Cortex of kidney (tissue), 1 donor: ENCODE data around the gene NEK5.
"Not testable (repeated sequence)": the region's sequence is repeated elsewhere in the genome, so short reads cannot be mapped to it uniquely, and the experiment has no call there.

Experiments used
- DNase-seq: peaks from one replicate; lab custom pipeline; 2025; lab: John Stamatoyannopoulos, UW

NEK5 gene

GRCh38 chr13:52128714-52129700, at the start of gene NEK5:
Gene NEK5, minus strand, starts transcription at chr13:52129073. Its CDS starts 1,591 bp downstream, at chr13:52127482.
- DNase-seq = no peak

DNA sequence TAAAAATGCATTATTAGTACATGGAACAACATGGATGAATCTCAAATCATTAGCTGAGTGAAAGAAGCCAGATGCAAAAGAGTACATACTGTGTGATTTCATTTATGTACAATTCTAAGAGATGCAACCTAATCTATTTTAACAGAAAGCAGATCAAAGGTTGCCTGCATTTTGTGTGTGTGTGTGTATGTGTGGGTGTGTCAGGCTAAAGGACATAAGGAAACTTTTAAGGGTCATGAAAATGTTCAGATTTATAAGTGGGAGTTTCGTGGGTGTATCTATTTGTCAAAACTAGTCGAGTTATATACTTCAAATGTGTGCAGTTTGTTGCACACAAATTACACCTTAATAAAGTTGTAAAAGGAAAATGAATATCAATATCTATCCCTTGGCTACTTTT, 48.4 kb upstream of the NEK5 start:
- DNase-seq = no peak

DNA sequence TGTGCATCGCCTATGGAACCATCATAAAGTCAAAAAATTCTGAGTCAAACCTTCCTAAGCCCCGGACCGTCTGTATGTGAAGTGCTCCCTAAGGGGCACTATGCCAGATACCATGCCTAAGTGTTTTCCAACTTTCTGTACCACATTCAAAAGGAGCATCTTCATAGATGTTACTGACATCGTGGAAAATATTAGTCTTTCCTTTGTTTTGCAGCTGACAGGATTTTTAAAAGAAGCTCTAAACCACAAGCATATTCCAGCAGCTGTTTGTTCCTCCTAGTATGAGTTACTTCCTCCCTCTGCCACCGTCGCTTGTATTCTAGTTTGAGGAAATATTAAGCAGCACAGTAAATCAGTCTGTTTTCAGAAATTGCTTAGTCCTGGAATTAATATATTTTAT, 45.1 kb upstream of the NEK5 start:
- not testable (repeated sequence) for DNase-seq

GRCh38 chr13:52173373-52173772, 44.5 kb upstream of the NEK5 start:
- no peak for DNase-seq

GRCh38 chr13:52171686-52172085, 42.8 kb upstream of the NEK5 start:
- DNase-seq = not testable (repeated sequence)

- DNase-seq = not testable (repeated sequence)
Observed at GRCh38 chr13:52170828-52171391, 42.0 kb upstream of the NEK5 start.

DNA sequence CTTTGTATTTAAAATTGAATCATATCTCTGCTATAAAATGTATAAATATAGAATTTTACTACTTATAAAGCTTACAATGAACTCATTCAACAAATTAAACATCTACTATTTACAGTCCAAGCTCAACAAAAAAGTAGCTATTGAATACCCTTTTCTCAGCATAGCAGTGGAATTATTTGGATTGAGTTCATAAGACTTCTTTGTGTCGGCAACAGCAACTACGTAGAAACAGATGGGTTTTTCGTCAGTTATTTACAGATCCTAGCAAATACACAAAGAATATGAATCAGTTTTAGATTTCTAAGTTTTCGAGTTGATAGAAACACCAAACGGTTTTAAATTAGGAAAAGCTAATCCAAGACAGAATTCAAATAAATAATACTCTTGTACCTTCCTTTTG, 41.0 kb upstream of the NEK5 start:
- DNase-seq = no peak

GRCh38 chr13:52165411-52165810, 36.5 kb upstream of the NEK5 start:
- DNase-seq = no peak

GRCh38 chr13:52164989-52165388, 36.1 kb upstream of the NEK5 start:
- DNase-seq = no peak

- DNase-seq = not testable (repeated sequence)
Observed at GRCh38 chr13:52163878-52164277, 35.0 kb upstream of the NEK5 start.

DNA sequence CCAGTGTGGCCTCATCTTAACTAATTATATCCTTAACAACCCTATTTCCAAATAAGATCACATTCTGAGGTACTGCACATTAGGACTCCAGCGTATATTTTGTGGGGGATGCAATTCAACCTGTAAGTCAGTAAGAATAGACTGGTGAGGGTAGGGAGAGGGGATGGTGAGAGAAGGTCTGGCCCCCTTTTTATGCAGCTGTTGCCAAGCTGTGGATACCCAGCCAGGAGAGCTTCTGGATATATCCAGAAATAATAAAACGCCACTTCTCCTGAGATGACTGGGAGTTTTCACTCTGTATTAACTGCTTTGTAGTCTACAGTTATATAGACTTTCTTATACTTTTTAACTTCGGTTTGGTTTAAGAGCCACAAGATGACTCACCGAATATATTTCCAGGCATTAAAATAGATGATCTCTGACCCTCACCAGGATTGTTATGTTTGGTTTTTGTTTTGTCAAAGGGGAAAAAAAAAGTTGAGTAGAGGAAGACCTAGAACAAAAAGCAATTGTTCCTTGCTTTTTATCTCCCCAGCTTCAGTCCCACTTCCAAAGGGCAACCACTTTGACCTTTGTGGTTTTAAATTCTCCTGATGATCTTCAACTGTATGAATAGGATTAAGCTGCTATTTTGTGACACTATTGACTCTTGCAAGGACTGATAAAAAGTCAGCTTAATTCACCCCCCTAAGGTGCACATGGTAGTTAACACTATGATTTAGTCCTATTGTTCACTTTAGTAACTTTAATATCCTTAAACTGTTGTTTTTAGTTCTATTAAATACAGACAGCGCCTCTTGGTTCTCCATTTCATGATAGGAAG, 33.6 kb upstream of the NEK5 start:
- no peak for DNase-seq

DNA sequence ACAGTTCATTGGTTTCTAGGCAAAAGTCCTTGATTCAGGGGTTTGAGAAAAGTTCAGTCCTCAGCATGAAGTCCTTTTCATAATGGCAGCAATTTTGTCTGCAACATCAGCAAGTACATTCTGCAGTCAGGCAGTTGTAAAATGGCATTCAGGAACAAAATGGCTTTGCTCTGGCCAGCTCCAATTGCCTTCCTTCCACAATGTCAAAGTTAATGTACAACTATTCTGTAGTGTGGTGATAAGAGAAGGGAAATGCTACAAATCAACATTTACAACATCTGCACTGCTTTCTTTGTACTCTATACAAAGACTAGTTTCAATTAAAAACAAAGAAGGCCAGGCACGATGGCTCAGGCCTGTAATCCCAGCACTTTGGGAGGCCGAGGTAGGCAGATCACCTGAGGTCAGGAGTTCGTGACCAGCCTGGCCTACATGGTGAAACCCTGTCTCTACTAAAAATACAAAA, 32.3 kb upstream of the NEK5 start:
- no peak for DNase-seq

- DNase-seq = no peak
Observed at GRCh38 chr13:52160506-52160905, 31.6 kb upstream of the NEK5 start.

- no peak for DNase-seq
Observed at GRCh38 chr13:52160053-52160452, 31.2 kb upstream of the NEK5 start.

DNA sequence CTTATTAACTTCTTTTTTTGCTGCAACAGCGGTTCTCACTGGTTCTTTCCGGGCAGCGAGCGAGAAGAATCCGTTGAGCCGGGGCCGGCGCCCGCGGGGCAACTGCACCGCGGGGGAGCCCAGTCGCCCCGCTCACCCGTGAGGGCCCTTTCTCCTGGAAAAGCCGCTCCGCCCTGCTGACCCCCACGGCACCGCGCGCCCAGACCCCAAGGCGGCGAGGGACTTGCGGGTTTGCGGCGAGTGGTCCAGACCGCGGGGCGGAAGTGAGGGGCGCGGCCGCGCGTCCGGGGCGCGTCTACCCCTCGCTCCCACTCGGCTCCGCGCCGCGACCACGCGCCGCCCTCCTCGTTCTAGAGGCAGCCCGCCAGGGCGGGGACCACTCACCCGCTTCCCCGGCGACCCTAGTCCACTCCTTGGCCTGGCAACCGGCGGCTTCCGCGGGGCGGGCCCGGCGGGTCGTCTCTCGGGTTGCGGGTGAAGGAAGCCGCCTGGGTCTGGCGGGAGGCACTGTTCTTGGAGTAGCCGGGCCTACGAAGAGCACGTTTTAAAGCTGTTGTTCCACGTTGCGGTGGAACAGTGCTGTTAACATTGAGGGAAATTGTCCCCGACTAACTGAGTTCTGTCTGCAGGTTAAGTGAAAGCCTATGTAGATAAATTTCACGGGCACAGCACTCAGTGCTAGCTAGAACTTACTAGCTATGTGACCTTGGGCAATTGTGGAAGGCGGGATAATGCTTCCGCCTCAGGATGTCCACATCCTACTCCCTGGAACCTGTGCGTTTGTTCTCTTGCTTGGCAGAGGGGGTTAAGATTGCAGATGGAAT, 30.5 kb upstream of the NEK5 start, which contains the start of gene NEK3:
Gene NEK3, minus strand, starts transcription at position 439 of the 824 bp plus-strand sequence. CDS start 3,406 bp downstream, outside the sequence.
- DNase-seq = no peak

GRCh38 chr13:52158629-52159158, 29.8 kb upstream of the NEK5 start:
- DNase-seq = no peak

DNA sequence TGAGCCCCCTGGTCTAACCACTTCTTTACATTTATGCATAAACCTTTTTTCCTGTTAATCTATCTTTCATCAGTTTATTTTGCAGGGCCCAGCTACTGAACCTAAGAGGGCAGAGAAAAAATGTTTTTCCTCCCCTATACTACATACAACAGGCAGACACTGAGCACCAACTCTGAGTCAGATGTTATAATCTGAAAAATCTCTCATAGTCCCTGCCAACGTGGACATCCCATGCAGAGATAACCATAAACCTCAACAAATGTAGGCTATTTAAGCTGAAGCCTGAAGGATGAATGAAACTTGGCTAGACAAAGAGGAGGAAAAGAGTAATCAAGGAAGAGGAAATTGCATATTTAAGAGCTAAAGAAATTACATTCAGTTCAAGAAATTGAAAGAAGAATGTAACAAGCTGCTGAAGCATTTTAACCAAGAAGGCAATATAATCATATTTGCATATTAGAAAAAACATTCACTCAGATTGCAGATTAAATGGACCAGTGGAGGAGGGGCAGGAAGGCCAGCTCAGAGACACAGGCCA, 27.9 kb upstream of the NEK5 start:
- DNase-seq = no peak

DNA sequence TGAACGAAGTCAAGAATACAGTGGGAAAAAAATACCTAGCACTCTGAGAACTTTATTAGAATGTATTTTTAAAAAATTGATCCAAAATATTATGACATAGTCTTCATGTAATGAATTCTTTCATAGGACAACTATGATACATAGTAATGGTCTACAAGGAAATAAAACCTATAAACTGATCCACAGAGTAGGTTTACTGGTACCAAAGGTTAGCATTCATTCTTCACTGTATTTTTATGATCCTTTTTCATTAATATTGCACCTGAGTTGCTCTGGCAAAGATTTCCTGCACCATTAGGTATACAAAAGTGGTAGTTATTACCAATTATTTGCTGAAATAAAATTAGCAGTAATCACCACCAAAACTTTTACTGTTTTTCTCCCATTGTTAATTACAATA, 26.3 kb upstream of the NEK5 start:
- DNase-seq = no peak

- DNase-seq = no peak
Observed at GRCh38 chr13:52147225-52147624, 18.4 kb upstream of the NEK5 start.

DNA sequence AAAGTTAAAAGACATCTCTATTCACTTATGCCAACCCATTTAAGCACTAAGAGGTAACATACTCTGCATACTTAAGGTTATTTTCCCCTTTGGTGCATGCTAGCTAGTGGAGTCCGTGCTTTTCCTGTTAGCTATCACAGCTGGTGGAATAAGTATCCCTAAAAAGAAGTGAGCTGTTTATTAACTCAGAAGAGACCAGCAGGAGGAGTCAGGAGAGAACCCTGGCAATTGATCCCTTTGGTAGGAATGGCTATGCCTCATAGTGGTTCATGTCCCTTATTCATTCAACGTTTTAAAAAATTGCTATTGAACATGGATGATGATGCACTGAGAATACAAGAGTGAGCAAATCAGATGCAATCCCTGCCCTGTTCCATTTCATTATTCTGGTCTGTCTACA, 12.4 kb upstream of the NEK5 start:
- no peak for DNase-seq

- no peak for DNase-seq
Observed at GRCh38 chr13:52137489-52137888, 8.6 kb upstream of the NEK5 start.
